ENCODE measurements around the gene HECTD1.
"Not testable (repeated sequence)": the region's sequence is repeated elsewhere in the genome, so short reads cannot be mapped to it uniquely, and the experiment has no call there.

DNA sequence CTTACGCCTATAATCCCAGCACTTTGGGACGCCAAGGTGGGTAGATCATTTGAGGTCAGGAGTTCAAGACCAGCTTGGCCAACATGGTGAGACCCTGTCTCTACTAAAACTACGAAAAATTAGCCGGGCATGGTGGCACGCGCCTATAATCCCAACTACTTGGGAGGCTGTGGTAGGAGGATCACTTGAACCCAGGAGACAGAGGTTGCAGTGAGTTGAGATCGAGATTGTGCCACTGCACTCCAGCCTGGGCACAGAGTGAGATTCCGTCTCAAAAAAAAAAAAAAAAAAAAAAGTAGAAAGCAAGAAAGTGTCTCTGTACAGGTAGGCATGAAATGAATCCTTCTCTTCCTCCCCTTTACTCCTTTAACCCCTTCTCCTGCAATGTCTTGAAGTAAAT lies 111.8 kb downstream of the HECTD1 start:
- not testable (repeated sequence) for TF ChIP-seq MYC (IDR thresholded peaks at IDR 0.05; ENCODE audit: low read depth, low read length); POLR2A (IDR thresholded peaks at IDR 0.05; ENCODE audit: extremely low read depth, insufficient read length); CTCF (IDR thresholded peaks at IDR 0.05; ENCODE audit: low read depth, low read length); MAX (IDR thresholded peaks at IDR 0.05; ENCODE audit: low read depth, low read length)

Data from NB4 (cell line).